Upper lobe of left lung (tissue), 4 donors: Measurements from ENCODE around the gene TOMM40.

ENCODE experiments used
- EP300 ChIP-seq, 4 donors: sonication (generic); formaldehyde crosslinking; IDR thresholded peaks; one replicate each; pipeline ENCODE4 v1.5.1; 2017; ENCODE audit warnings: antibody characterized with exemption in 4 of 4, control low read depth in 2 of 4
- POLR2A ChIP-seq, 4 donors: fragments of 450-650 bp; IDR thresholded peaks; one replicate each; pipeline ENCODE4 v1.5.1; 2016 to 2017; ENCODE audit warnings: antibody characterized with exemption in 4 of 4, mild to moderate bottlenecking in 2 of 4
- POLR2AphosphoS5 ChIP-seq, 2 donors: sonication (generic); formaldehyde crosslinking; IDR thresholded peaks; one replicate each; pipeline ENCODE4 v1.5.1; 2017; ENCODE audit warnings: antibody characterized with exemption in 2 of 2
- TF ChIP-seq, protein P1 (sequence below), 6 experiments: fragments of 450-650 bp in 4 of 6; fragments of 200-600 bp in 2 of 6; sonication (generic) in 2 of 6; IDR thresholded peaks; one replicate each; pipeline ENCODE4 v1.5.1; 2016 to 2019; ENCODE audit warnings: antibody characterized with exemption in 6 of 6

DNA sequence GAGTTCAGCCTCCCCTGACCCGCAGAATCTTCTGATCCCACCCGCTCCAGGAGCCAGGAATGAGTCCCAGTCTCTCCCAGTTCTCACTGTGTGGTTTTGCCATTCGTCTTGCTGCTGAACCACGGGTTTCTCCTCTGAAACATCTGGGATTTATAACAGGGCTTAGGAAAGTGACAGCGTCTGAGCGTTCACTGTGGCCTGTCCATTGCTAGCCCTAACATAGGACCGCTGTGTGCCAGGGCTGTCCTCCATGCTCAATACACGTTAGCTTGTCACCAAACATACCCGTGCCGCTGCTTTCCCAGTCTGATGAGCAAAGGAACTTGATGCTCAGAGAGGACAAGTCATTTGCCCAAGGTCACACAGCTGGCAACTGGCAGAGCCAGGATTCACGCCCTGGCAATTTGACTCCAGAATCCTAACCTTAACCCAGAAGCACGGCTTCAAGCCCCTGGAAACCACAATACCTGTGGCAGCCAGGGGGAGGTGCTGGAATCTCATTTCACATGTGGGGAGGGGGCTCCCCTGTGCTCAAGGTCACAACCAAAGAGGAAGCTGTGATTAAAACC is 13.5 kb downstream of the TOMM40 start:
- TF ChIP-seq, protein P1, sequence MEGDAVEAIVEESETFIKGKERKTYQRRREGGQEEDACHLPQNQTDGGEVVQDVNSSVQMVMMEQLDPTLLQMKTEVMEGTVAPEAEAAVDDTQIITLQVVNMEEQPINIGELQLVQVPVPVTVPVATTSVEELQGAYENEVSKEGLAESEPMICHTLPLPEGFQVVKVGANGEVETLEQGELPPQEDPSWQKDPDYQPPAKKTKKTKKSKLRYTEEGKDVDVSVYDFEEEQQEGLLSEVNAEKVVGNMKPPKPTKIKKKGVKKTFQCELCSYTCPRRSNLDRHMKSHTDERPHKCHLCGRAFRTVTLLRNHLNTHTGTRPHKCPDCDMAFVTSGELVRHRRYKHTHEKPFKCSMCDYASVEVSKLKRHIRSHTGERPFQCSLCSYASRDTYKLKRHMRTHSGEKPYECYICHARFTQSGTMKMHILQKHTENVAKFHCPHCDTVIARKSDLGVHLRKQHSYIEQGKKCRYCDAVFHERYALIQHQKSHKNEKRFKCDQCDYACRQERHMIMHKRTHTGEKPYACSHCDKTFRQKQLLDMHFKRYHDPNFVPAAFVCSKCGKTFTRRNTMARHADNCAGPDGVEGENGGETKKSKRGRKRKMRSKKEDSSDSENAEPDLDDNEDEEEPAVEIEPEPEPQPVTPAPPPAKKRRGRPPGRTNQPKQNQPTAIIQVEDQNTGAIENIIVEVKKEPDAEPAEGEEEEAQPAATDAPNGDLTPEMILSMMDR (IDR thresholded peaks at IDR 0.05), result no peak
- TF ChIP-seq POLR2AphosphoS5 (IDR thresholded peaks at IDR 0.05) (no peak), POLR2A (IDR thresholded peaks at IDR 0.05) (no peak), EP300 (IDR thresholded peaks at IDR 0.05) (no peak)
